Erythroblast (primary cell): Measurements from ENCODE around the gene RPS16.
A peak's percentile ranks its signal among the peaks of the same experiment; 100 is the strongest.

Experiments
- GATA1 ChIP-seq: IDR thresholded peaks from 2 replicates; pipeline ENCODE4 v1.6.1; 2011; ENCODE audit warnings: low read depth, mild to moderate bottlenecking, control low read depth, low read length, moderate library complexity
- POLR2A ChIP-seq: IDR thresholded peaks from 2 replicates; pipeline ENCODE4 v1.6.1; 2011; ENCODE audit warnings: mild to moderate bottlenecking, low read length

DNA sequence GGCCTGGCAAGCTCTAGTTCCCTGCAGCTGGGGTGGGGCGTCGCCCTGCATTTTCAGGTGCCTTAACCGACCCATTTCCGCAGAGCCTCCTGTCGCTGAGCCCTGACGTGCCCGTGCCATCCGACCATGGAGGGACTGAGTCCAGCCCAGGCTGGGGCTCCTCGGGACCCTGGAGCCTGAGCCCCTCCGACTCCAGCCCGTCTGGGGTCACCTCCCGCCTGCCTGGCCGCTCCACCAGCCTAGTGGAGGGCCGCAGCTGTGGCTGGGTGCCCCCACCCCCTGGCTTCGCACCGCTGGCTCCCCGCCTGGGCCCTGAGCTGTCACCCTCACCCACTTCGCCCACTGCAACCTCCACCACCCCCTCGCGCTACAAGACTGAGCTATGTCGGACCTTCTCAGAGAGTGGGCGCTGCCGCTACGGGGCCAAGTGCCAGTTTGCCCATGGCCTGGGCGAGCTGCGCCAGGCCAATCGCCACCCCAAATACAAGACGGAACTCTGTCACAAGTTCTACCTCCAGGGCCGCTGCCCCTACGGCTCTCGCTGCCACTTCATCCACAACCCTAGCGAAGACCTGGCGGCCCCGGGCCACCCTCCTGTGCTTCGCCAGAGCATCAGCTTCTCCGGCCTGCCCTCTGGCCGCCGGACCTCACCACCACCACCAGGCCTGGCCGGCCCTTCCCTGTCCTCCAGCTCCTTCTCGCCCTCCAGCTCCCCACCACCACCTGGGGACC lies 27.9 kb downstream of the RPS16 start:
- peak; percentile 75 for TF ChIP-seq POLR2A
- no peak for TF ChIP-seq GATA1
